H1 (cell line): ENCODE measurements around the gene BAIAP2. TPM values are rescaled to one million over a fixed set of nuclear protein-coding genes. Genes with fewer than 3 reads are reported as not detected.

Experiments
- CTCF ChIA-PET: fragments of 300-600 bp; sonication (Branson Sonifier 250); formaldehyde crosslinking; loops from one replicate; lab custom pipeline; 2021; ENCODE audit not compliant: partially characterized antibody; lab: Charles Lee
- POLR2A ChIA-PET: fragments of 300-600 bp; sonication (Branson Sonifier 250); formaldehyde crosslinking; loops from one replicate; lab custom pipeline; 2021; ENCODE audit warnings: inconsistent platforms; ENCODE audit not compliant: partially characterized antibody; lab: Charles Lee
- DNase-seq, 2 experiments: peaks; one replicate each; pipeline versions ENCODE4 v3.0.0 to v3.0.0-alpha.2; 2010 to 2022; ENCODE audit warnings: low spot score in 2 of 2, low read depth in 1 of 2, mixed read lengths in 1 of 2
- FAIRE-seq: peaks from 2 replicates; lab custom pipeline; 2011; peaks lifted over from hg19 to GRCh38; lab: Jason Lieb, UNC
- H2AFZ ChIP-seq: 2 replicates; pipeline ENCODE4 v1.8.1; 2012; ENCODE audit warnings: low read length, inconsistent platforms
- H2AK5ac ChIP-seq: 2 replicates; pipeline ENCODE4 v1.6.1; 2013; ENCODE audit warnings: low read depth, low read length
- H2BK120ac ChIP-seq: replicated peaks from 2 replicates; pipeline ENCODE3; 2013; ENCODE audit warnings: low read depth, low read length, inconsistent platforms
- H2BK12ac ChIP-seq: 2 replicates; pipeline ENCODE4 v1.6.1; 2013; ENCODE audit warnings: low read depth, low read length
- H2BK15ac ChIP-seq: 2 replicates; pipeline ENCODE4 v1.6.1; 2013; ENCODE audit warnings: low read length
- H2BK20ac ChIP-seq: 2 replicates; pipeline ENCODE4 v1.6.1; 2013; ENCODE audit warnings: low read length
- H2BK5ac ChIP-seq: 2 replicates; pipeline ENCODE4 v1.6.1; 2013; ENCODE audit warnings: low read depth, low read length
- H3K14ac ChIP-seq: 2 replicates; pipeline ENCODE4 v1.6.1; 2013; ENCODE audit warnings: inconsistent platforms; ENCODE audit not compliant: insufficient read length
- H3K18ac ChIP-seq: 2 replicates; pipeline ENCODE4 v1.6.1; 2013; ENCODE audit warnings: low read length; ENCODE audit errors: extremely low read depth
- H3K23ac ChIP-seq: 2 replicates; pipeline ENCODE4 v1.6.1; 2013; ENCODE audit warnings: inconsistent platforms; ENCODE audit not compliant: insufficient read length
- H3K23me2 ChIP-seq: 2 replicates; pipeline ENCODE4 v1.6.1; 2013; ENCODE audit warnings: low read depth, low read length
- H3K27ac ChIP-seq: 2 replicates; pipeline ENCODE4 v1.6.1; 2011; ENCODE audit warnings: low read depth, low read length, inconsistent platforms
- H3K27me3 ChIP-seq, 4 experiments: replicated peaks in 1 of 4; 1 replicate in 1 of 4; 2 replicates in 3 of 4; pipeline versions ENCODE4 v1.6.1 to v1.8.1; 2011 to 2013; ENCODE audit warnings: low read length in 3 of 4, mild to moderate bottlenecking in 3 of 4, inconsistent platforms in 2 of 4, mixed read lengths in 2 of 4, moderate library complexity in 1 of 4; ENCODE audit not compliant: control insufficient read depth in 3 of 4, insufficient read depth in 3 of 4; ENCODE audit errors: extremely low read depth in 1 of 4
- H3K36me3 ChIP-seq, 4 experiments: 2 replicates each; pipeline versions ENCODE4 v1.6.1 to v1.8.1; 2011 to 2013; ENCODE audit warnings: mild to moderate bottlenecking in 4 of 4, low read length in 3 of 4, moderate library complexity in 2 of 4, control low read depth in 1 of 4, inconsistent platforms in 1 of 4; ENCODE audit not compliant: insufficient read depth in 4 of 4, control insufficient read depth in 2 of 4
- H3K4ac ChIP-seq: replicated peaks from 2 replicates; pipeline ENCODE3; 2013; ENCODE audit warnings: low read length, low read depth, mixed read lengths, inconsistent platforms; ENCODE audit not compliant: insufficient read length
- H3K4me1 ChIP-seq, 4 experiments: replicated peaks in 1 of 4; 1 replicate in 1 of 4; 2 replicates in 3 of 4; pipeline versions ENCODE4 v1.6.1 to v1.8.1; 2011 to 2013; ENCODE audit warnings: low read length in 3 of 4, inconsistent platforms in 2 of 4, mixed read lengths in 1 of 4; ENCODE audit not compliant: insufficient read depth in 4 of 4, control insufficient read depth in 3 of 4
- H3K4me2 ChIP-seq, 2 experiments: 2 replicates each; pipeline versions ENCODE4 v1.6.1 to v1.8.1; 2011 to 2013; ENCODE audit warnings: low read depth in 2 of 2, low read length in 2 of 2, control low read depth in 1 of 2, inconsistent platforms in 1 of 2, mild to moderate bottlenecking in 1 of 2; ENCODE audit not compliant: insufficient read depth in 1 of 2
- H3K4me3 ChIP-seq, 4 experiments: fragments of 200-600, 300-600 bp in 1 of 4; sonication (generic), shearing (Covaris generic), sonication (Bioruptor Twin) in 1 of 4; 2 replicates each; pipeline versions ENCODE4 v1.5.1 to v1.8.1; 2011 to 2016; ENCODE audit warnings: low read length in 4 of 4, low read depth in 3 of 4, control low read depth in 2 of 4, inconsistent platforms in 2 of 4, mild to moderate bottlenecking in 2 of 4, mixed read lengths in 1 of 4, moderate library complexity in 1 of 4; ENCODE audit not compliant: insufficient read depth in 2 of 4; ENCODE audit errors: extremely low read depth in 1 of 4
- H3K56ac ChIP-seq: replicated peaks from 2 replicates; pipeline ENCODE3; 2013; ENCODE audit warnings: low read depth, mild to moderate bottlenecking, mixed read lengths, low read length, inconsistent platforms; ENCODE audit not compliant: insufficient read length
- H3K79me1 ChIP-seq: 2 replicates; pipeline ENCODE4 v1.6.1; 2013; ENCODE audit warnings: low read depth, low read length, control low read depth
- H3K79me2 ChIP-seq, 2 experiments: 2 replicates each; pipeline versions ENCODE4 v1.6.1 to v1.8.1; 2012 to 2013; ENCODE audit warnings: low read length in 2 of 2, mild to moderate bottlenecking in 2 of 2, inconsistent platforms in 1 of 2; ENCODE audit not compliant: insufficient read depth in 2 of 2, control insufficient read depth in 1 of 2
- H3K9ac ChIP-seq, 4 experiments: replicated peaks in 1 of 4; 1 replicate in 1 of 4; 2 replicates in 3 of 4; pipeline versions ENCODE4 v1.6.1 to v1.8.1; 2011 to 2013; ENCODE audit warnings: low read depth in 3 of 4, low read length in 3 of 4, control low read depth in 2 of 4, mild to moderate bottlenecking in 2 of 4, moderate library complexity in 2 of 4, inconsistent platforms in 1 of 4; ENCODE audit errors: extremely low read depth in 1 of 4
- H3K9me3 ChIP-seq, 2 experiments: 2 replicates each; pipeline versions ENCODE4 v1.6.1 to v1.8.1; 2012 to 2013; ENCODE audit warnings: mild to moderate bottlenecking in 2 of 2, moderate library complexity in 2 of 2, control low read depth in 1 of 2, inconsistent platforms in 1 of 2, low read depth in 1 of 2, low read length in 1 of 2, mixed read lengths in 1 of 2; ENCODE audit not compliant: insufficient read depth in 2 of 2
- H4K20me1 ChIP-seq, 2 experiments: replicated peaks in 1 of 2; 2 replicates each; pipeline versions ENCODE3 to v1.8.1; 2011 to 2013; ENCODE audit warnings: inconsistent platforms in 2 of 2, low read length in 2 of 2, mild to moderate bottlenecking in 1 of 2; ENCODE audit not compliant: insufficient read depth in 2 of 2, control insufficient read depth in 1 of 2
- H4K5ac ChIP-seq: 2 replicates; pipeline ENCODE4 v1.6.1; 2013; ENCODE audit warnings: low read length, low read depth, mixed read lengths, inconsistent platforms; ENCODE audit not compliant: insufficient read length
- H4K8ac ChIP-seq: 2 replicates; pipeline ENCODE4 v1.8.0; 2013; ENCODE audit warnings: mild to moderate bottlenecking, moderate library complexity, low read length, inconsistent platforms; ENCODE audit not compliant: insufficient read depth; ENCODE audit errors: extremely low read depth
- H4K91ac ChIP-seq: replicated peaks from 2 replicates; pipeline ENCODE3; 2013; ENCODE audit warnings: low read length, mixed read lengths, inconsistent platforms; ENCODE audit not compliant: insufficient read length
- BACH1 ChIP-seq: IDR thresholded peaks from 2 replicates; pipeline ENCODE4 v1.6.1; 2012; ENCODE audit warnings: low read length, improper control_type of control experiment
- CBX5 ChIP-seq: fragments of 300-800, 300-1000 bp; sonication (generic); IDR thresholded peaks from 2 replicates; pipeline ENCODE4 v1.7.1; 2016; ENCODE audit warnings: antibody characterized with exemption, low read length, low read depth
- CHD2 ChIP-seq: IDR thresholded peaks from 2 replicates; pipeline ENCODE4 v1.6.1; 2012; ENCODE audit warnings: low read length, improper control_type of control experiment
- CREB1 ChIP-seq: IDR thresholded peaks from 2 replicates; pipeline ENCODE4 v1.6.1; 2012; ENCODE audit warnings: inconsistent platforms
- EZH2 ChIP-seq: fragments of 200-600 bp; sonication (generic); IDR thresholded peaks from 2 replicates; pipeline ENCODE4 v1.7.1; 2012; ENCODE audit warnings: low read depth, mild to moderate bottlenecking, moderate library complexity, low read length, inconsistent platforms; ENCODE audit not compliant: severe bottlenecking
- KDM1A ChIP-seq: fragments of 200-600, 300-600 bp; sonication (generic); IDR thresholded peaks from 2 replicates; pipeline ENCODE4 v1.7.1; 2016; ENCODE audit warnings: mild to moderate bottlenecking, low read length, borderline replicate concordance
- POU5F1 ChIP-seq: IDR thresholded peaks from 2 replicates; pipeline ENCODE4 v1.6.1; 2011; ENCODE audit warnings: low read depth, mild to moderate bottlenecking, low read length, moderate library complexity
- SIRT6 ChIP-seq: IDR thresholded peaks from one replicate; pipeline ENCODE4 v1.7.1; 2012; ENCODE audit warnings: low read length, inconsistent platforms
- TAF7 ChIP-seq: optimal IDR thresholded peaks from 2 replicates; pipeline ENCODE3; 2011; ENCODE audit warnings: low read depth, mild to moderate bottlenecking, inconsistent platforms, low read length, moderate library complexity, borderline replicate concordance
- TEAD4 ChIP-seq: IDR thresholded peaks from 2 replicates; pipeline ENCODE4 v1.6.1; 2012; ENCODE audit warnings: low read depth, low read length, inconsistent platforms, mixed read lengths
- WGBS, 2 experiments: shearing (Covaris generic) in 1 of 2; methylation state at CpG; one replicate each; pipeline versions ENCODE4 v1.1.6 to v1.1.7; 2013 to 2015; ENCODE audit warnings: low lambda C conversion rate in 2 of 2, mixed read lengths in 2 of 2, inconsistent platforms in 1 of 2, low coverage in 1 of 2, missing lambda C conversion rate in 1 of 2; ENCODE audit not compliant: insufficient replicate concordance in 2 of 2, insufficient coverage in 1 of 2, insufficient read length in 1 of 2; ENCODE audit errors: extremely low coverage in 1 of 2, missing lambda C conversion rate in 1 of 2; 5-methylcytosine and 5-hydroxymethylcytosine counted together
- polyA plus RNA-seq, 7 experiments: library from polyadenylated mRNA; depleted of rRNA in 3 of 7; stranded (reverse) in 5 of 7; unstranded in 2 of 7; fragments of >200 nt in 5 of 7; fragments of 200-250 nt in 2 of 7; gene quantifications; 1 replicate in 5 of 7; 2 replicates in 1 of 7; 4 replicates in 1 of 7; pipeline versions ENCODE4 v1.2.1 to v1.2.3, GENCODE V29; 2011 to 2013; ENCODE audit warnings: missing spikeins in 2 of 7, mixed read lengths in 2 of 7
- total RNA-seq: library from RNA; stranded (reverse); fragmentation: NEBNext Ultra II Directional; extraction: Animal tissue kit (Norgen Biotek cat#: 25700); gene quantifications from 2 replicates; pipeline ENCODE4 v1.2.1, GENCODE V29; 2021

BAIAP2 gene
- total and polyA plus RNA-seq, 2 of the 8 experiments (the other 6 are each of a cell fraction or from before 2014, with no cell fraction given), result 10.0 to 22.8 TPM

DNA sequence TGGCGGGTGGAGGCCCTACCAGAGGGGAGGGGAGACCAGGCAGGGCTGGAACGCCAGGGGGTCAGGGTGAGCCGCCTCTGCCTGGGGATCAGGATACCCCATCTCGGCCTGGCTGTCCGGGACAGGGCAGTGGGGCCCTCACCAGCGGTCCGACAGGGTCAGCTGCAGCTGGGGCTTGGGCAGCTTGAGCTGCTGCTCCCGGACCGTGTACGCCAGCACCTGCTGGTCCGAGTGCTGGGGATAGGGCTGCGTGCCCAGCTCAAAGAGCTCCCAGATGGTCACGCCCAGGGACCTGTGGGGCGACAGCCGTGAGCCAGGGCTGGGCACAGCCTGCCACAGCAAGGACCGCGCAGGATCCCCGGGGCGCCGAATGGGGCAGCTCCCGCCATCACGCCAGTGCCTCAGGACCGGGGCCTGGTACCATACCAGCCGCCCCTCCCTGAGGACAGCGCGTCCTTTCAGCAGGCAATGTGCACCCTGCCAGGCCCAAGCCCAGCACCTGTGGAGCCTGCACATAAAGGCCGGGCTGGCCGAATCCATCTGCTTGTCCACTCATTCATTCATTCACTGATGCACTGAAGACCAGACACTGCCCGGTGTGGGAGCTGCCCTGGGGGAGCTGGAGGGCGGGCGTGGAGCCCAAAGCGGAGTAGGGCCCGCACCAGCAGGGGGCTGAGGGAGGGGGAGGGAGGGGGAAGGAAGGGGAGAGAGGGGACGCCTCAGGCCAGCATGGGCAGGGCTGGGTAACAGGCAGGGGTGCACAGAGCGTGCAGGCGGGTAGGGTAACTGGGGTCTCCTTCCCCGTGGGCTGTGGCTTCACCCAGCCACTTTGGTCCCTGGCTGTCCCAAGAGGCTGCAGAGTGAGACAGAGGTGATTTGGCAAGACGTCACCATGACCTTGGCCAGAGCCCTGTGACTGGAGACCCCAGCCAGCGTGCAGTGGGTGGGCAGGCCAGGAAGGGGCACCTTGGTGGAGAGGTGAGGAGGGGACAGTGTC lies 88.4 kb downstream of the BAIAP2 start:
- ChIA-PET POLR2A (interaction anchor here (1.3 kb wide), 1 partner anchor 10 kb away, joined by 5 read pairs; no protein-coding TSS in a partner anchor), CTCF (interaction anchor here (1.2 to 5.0 kb wide), 3 partner anchors 19 to 97 kb away, joined by 4 to 24 read pairs (median 20); no protein-coding TSS in a partner anchor)
- no peaks in the 10 kb centered on the region for H3K9me3 ChIP-seq
- no peak overlapping the region for H4K91ac ChIP-seq
- WGBS, 2 experiments, result 88% methylated on average over 23 of the region's 39 CpGs; no CpG with 5 or more reads in 1 of the 2 experiments
- peaks cover 3% of the 10 kb centered on the region; the same call in 1 of the 2 replicates for H3K23me2 ChIP-seq
- H2BK120ac ChIP-seq, result no peak overlapping the region
- no peaks in the 10 kb centered on the region for H3K79me1 ChIP-seq
- no peak overlapping the region for H3K4ac ChIP-seq
- no peak overlapping the region for H3K56ac ChIP-seq
- H4K5ac ChIP-seq, result no peak overlapping the region
- no peaks in the 10 kb centered on the region for H3K36me3 ChIP-seq
- no peak overlapping the region for H3K18ac ChIP-seq
- no peak overlapping the region for H2AK5ac ChIP-seq
- H3K4me1 ChIP-seq, result peaks cover 0 to 18% (median 8%) of the 10 kb centered on the region in 4 experiments; a peak in 5 of 7 replicates
- H3K27ac ChIP-seq, result no peak overlapping the region
- no peak for TF ChIP-seq CHD2
- TF ChIP-seq BACH1, result no peak
- TF ChIP-seq TEAD4, result no peak
- TF ChIP-seq CBX5, result no peak
- TF ChIP-seq POU5F1, result no peak
- TF ChIP-seq KDM1A, result no peak
- no peak for TF ChIP-seq SIRT6
- no peak for TF ChIP-seq TAF7
- TF ChIP-seq EZH2, result no peak
- TF ChIP-seq CREB1, result no peak
- peaks cover 0 to 11% (median 7%) of the 10 kb centered on the region in 4 experiments; a peak in 3 of 7 replicates for H3K27me3 ChIP-seq
- H2BK12ac ChIP-seq, result no peak overlapping the region
- no peak overlapping the region for H3K23ac ChIP-seq
- no peak overlapping the region for H4K8ac ChIP-seq
- H3K79me2 ChIP-seq, result no peaks in the 10 kb centered on the region
- peaks cover 0 to 3% of the 10 kb centered on the region in 2 experiments for H4K20me1 ChIP-seq
- no peak overlapping the region for H3K4me2 ChIP-seq
- FAIRE-seq, result no peak
- no peak overlapping the region for H3K9ac ChIP-seq
- H3K14ac ChIP-seq, result no peak overlapping the region
- H3K4me3 ChIP-seq, result no peak overlapping the region
- H2BK5ac ChIP-seq, result no peak overlapping the region
- no peak overlapping the region for H2BK15ac ChIP-seq
- no peak overlapping the region for H2AFZ ChIP-seq
- H2BK20ac ChIP-seq, result no peak overlapping the region
- no peak for DNase-seq
